Neural progenitor cell (in vitro differentiated cells): ENCODE measurements around the gene XPNPEP2.

Source experiments
- CTCF ChIP-seq: fragments of 200-600 bp; sonication (generic); IDR thresholded peaks from 2 replicates; pipeline ENCODE4 v1.5.1; 2017; ENCODE audit warnings: antibody characterized with exemption, mild to moderate bottlenecking
- EZH2 ChIP-seq: fragments of 200-600 bp; sonication (generic); IDR thresholded peaks from 2 replicates; pipeline ENCODE4 v1.6.1; 2017; ENCODE audit warnings: antibody characterized with exemption, mild to moderate bottlenecking, moderate library complexity

- TF ChIP-seq CTCF (no peak), EZH2 (no peak)
Observed at GRCh38 chrX:129762448-129762847, 23.7 kb downstream of the XPNPEP2 start.
